K562 (cell line): ENCODE results near the gene KBTBD12. TPM values are rescaled to one million over a fixed set of nuclear protein-coding genes. Genes with fewer than 3 reads are reported as not detected.

ENCODE experiments used
- ATF1 ChIP-seq, 2 experiments: fragments of 450-650 bp in 1 of 2; IDR thresholded peaks; 2 replicates each; pipeline ENCODE4 v1.6.1; 2016; ENCODE audit warnings: missing compliant biosample characterization in 1 of 2, missing genetic modification characterization in 1 of 2
- ATF3 ChIP-seq, 2 experiments: fragments of 450-650 bp in 1 of 2; sonication (generic) in 1 of 2; formaldehyde crosslinking in 1 of 2; IDR thresholded peaks in 1 of 2; conservative IDR thresholded peaks in 1 of 2; 2 replicates each; pipeline versions ENCODE4 v1.6.1 to v1.8.1; 2016 to 2023; ENCODE audit warnings: mild to moderate bottlenecking in 2 of 2, moderate library complexity in 2 of 2, inconsistent platforms in 1 of 2, missing genetic modification reagents in 1 of 2
- ATF7 ChIP-seq: fragments of 450-650 bp; IDR thresholded peaks from 2 replicates; pipeline ENCODE4 v1.7.1; 2014; ENCODE audit warnings: mild to moderate bottlenecking, moderate library complexity
- CBX8 ChIP-seq: fragments of 200-600 bp; sonication (generic); IDR thresholded peaks from 2 replicates; pipeline ENCODE4 v1.6.1; 2012; ENCODE audit warnings: borderline replicate concordance, mixed run types, low read depth, mild to moderate bottlenecking, moderate library complexity, mixed read lengths, low read length, control low read depth, inconsistent platforms; ENCODE audit not compliant: poor library complexity, severe bottlenecking; ENCODE audit errors: extremely low read depth
- CLOCK ChIP-seq: fragments of 250-450 bp; sonication (Bioruptor Pico); IDR thresholded peaks from 2 replicates; pipeline ENCODE4 v1.4.0; 2020; ENCODE audit warnings: mild to moderate bottlenecking, moderate library complexity, borderline replicate concordance
- CREB1 ChIP-seq, 2 experiments: sonication (generic) in 1 of 2; formaldehyde crosslinking in 1 of 2; IDR thresholded peaks; 2 replicates each; pipeline versions ENCODE4 v1.6.1 to v1.8.0; 2012 to 2022; ENCODE audit warnings: inconsistent platforms in 1 of 2, mild to moderate bottlenecking in 1 of 2, missing genetic modification reagents in 1 of 2, moderate library complexity in 1 of 2
- CREBBP ChIP-seq: IDR thresholded peaks from one replicate; pipeline ENCODE4 v1.6.1; 2012; ENCODE audit warnings: low read depth, mild to moderate bottlenecking, control low read depth, inconsistent platforms, low read length
- CREM ChIP-seq: IDR thresholded peaks from 2 replicates; pipeline ENCODE4 v1.6.1; 2014; ENCODE audit warnings: antibody characterized with exemption, low read depth
- ELK3 ChIP-seq: fragments of 450-650 bp; formaldehyde crosslinking; IDR thresholded peaks from 2 replicates; pipeline ENCODE4 v1.4.0; 2020; ENCODE audit warnings: mild to moderate bottlenecking
- HMGN3 ChIP-seq: IDR thresholded peaks from 2 replicates; pipeline ENCODE4 v1.6.1; 2011; ENCODE audit warnings: borderline replicate concordance, low read depth, mild to moderate bottlenecking, mixed read lengths, low read length; ENCODE audit not compliant: insufficient read length; ENCODE audit errors: extremely low read depth
- HNRNPL ChIP-seq: fragments of 200-400 bp; formaldehyde crosslinking; IDR thresholded peaks from 2 replicates; pipeline ENCODE4 v1.6.1; 2017; ENCODE audit warnings: low read depth, mild to moderate bottlenecking, low read length
- JUN ChIP-seq, 2 experiments: sonication (generic) in 1 of 2; formaldehyde crosslinking in 1 of 2; IDR thresholded peaks; 2 replicates each; pipeline versions ENCODE4 v1.6.1 to v1.8.0; 2012 to 2022; ENCODE audit warnings: borderline replicate concordance in 2 of 2, mild to moderate bottlenecking in 2 of 2, improper control_type of control experiment in 1 of 2, low read depth in 1 of 2, low read length in 1 of 2, missing genetic modification reagents in 1 of 2
- MBD1 ChIP-seq: fragments of 250-450 bp; sonication (Bioruptor Pico); IDR thresholded peaks from 2 replicates; pipeline ENCODE4 v1.8.0; 2022; ENCODE audit warnings: inconsistent platforms
- NCOA1 ChIP-seq: fragments of 450-650 bp; IDR thresholded peaks from 2 replicates; pipeline ENCODE4 v1.6.1; 2016; ENCODE audit warnings: low read depth
- NFRKB ChIP-seq: fragments of 450-650 bp; IDR thresholded peaks from 2 replicates; pipeline ENCODE4 v1.6.1; 2016; ENCODE audit warnings: low read depth
- PRPF4 ChIP-seq: fragments of 200-400 bp; formaldehyde crosslinking; IDR thresholded peaks from one replicate; pipeline ENCODE4 v1.6.1; 2017; ENCODE audit warnings: low read length, low read depth, mild to moderate bottlenecking; ENCODE audit not compliant: insufficient read depth, poor library complexity, severe bottlenecking
- SMARCA4 ChIP-seq: fragments of 450-650 bp; IDR thresholded peaks from 2 replicates; pipeline ENCODE4 v1.6.1; 2016
- SNRNP70 ChIP-seq: fragments of 200-400 bp; formaldehyde crosslinking; optimal IDR thresholded peaks from 2 replicates; pipeline ENCODE3; 2017; ENCODE audit warnings: low read depth, low read length
- ZBTB12 ChIP-seq: fragments of 250-450 bp; sonication (Bioruptor Pico); IDR thresholded peaks from 2 replicates; pipeline ENCODE4 v1.4.0; 2020
- polyA plus RNA-seq, 8 experiments: library from polyadenylated mRNA; depleted of rRNA in 4 of 8; stranded (reverse) in 5 of 8; unstranded in 3 of 8; fragments of >200 nt; fragmentation: Nextera tagmentation in 2 of 8; fragmentation: Illumina TruSeq in 1 of 8; extraction: Ambion mirVana in 2 of 8; extraction: Trizol in 1 of 8; gene quantifications; 2 replicates each; pipeline versions ENCODE4 v1.2.1 to v1.2.3, GENCODE V29; 2011 to 2014; ENCODE audit warnings: inconsistent platforms in 1 of 8, missing spikeins in 1 of 8
- total RNA-seq, 7 experiments: library from RNA; depleted of rRNA in 6 of 7; stranded (reverse); fragments of >200 nt in 6 of 7; fragmentation: Illumina TruSeq in 2 of 7; extraction: Trizol in 2 of 7; gene quantifications; 2 replicates each; pipeline versions ENCODE4 v1.2.1 to v1.2.3, GENCODE V29; 2011 to 2021; ENCODE audit warnings: low replicate concordance in 1 of 7

Gene KBTBD12
- total and polyA plus RNA-seq, 9 of the 15 experiments (the other 6 are each of a cell fraction or from before 2014, with no cell fraction given) = not detected

DNA sequence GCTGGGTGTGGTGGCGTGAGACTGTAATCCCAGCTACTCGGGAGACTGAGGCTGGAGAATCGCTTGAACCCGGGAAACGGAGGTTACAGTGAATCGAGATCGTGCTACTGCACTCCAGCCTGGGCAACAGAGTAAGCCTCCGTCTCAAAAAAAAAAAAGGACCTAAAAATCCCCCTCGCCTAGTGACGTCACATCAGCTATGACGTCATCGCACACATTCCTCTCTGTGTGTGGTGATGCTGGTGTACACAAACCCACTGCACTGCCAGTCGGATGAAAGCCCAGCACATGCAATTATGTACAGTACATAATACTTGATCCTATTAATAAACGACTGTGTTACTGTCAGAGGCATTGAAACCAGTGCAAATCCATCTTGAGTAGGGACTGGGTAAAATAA, 97.0 kb downstream of the KBTBD12 start (continued):
- TF ChIP-seq CLOCK (CRISPR knock-in tag) (no peak), CREBBP (no peak), CREB1 (IDR thresholded peaks at IDR 0.05) (peak; percentile 70), CREB1 (CRISPR knock-in tag; IDR thresholded peaks at IDR 0.05) (peak; percentile 82), SMARCA4 (no peak), ATF7 (peak; percentile 93), HNRNPL (no peak), ATF1 (CRISPR knock-in tag; IDR thresholded peaks at IDR 0.05) (peak; percentile 65), ATF1 (tag; IDR thresholded peaks at IDR 0.05) (peak; percentile 97), ZBTB12 (0 out of 2 replicates have a peak, but pooled peaks have one; percentile 35), CREM (peak; percentile 94), NCOA1 (0 out of 2 replicates have a peak, but pooled peaks have one; percentile 30), JUN (IDR thresholded peaks at IDR 0.05; ENCODE audit: borderline replicate concordance, low read depth, low read length) (peak; percentile 65), JUN (CRISPR knock-in tag; IDR thresholded peaks at IDR 0.05; ENCODE audit: borderline replicate concordance) (no peak), SNRNP70 (no peak), ATF3 (IDR thresholded peaks at IDR 0.05) (peak; percentile 89), ATF3 (CRISPR knock-in tag; conservative IDR thresholded peaks at IDR 0.05) (no peak), ELK3 (CRISPR knock-in tag) (no peak), CBX8 (no peak), MBD1 (CRISPR knock-in tag) (no peak), HMGN3 (no peak), PRPF4 (no peak), NFRKB (no peak)
